SK-N-MC (cell line): ENCODE results near the gene KCNAB2.

Experiments used
- EZH2 ChIP-seq: fragments of 200-600 bp; sonication (generic); IDR thresholded peaks from one replicate; pipeline ENCODE4 v1.6.1; 2017; ENCODE audit warnings: antibody characterized with exemption
- FOXP2 ChIP-seq: optimal IDR thresholded peaks from 2 replicates; pipeline ENCODE3; 2011; ENCODE audit warnings: mild to moderate bottlenecking, moderate library complexity; ENCODE audit not compliant: insufficient read depth; ENCODE audit errors: extremely low read length, control extremely low read depth
- POLR2AphosphoS5 ChIP-seq: IDR thresholded peaks from 2 replicates; pipeline ENCODE4 v1.6.1; 2012; ENCODE audit warnings: mild to moderate bottlenecking, low read depth, low read length, borderline replicate concordance

DNA sequence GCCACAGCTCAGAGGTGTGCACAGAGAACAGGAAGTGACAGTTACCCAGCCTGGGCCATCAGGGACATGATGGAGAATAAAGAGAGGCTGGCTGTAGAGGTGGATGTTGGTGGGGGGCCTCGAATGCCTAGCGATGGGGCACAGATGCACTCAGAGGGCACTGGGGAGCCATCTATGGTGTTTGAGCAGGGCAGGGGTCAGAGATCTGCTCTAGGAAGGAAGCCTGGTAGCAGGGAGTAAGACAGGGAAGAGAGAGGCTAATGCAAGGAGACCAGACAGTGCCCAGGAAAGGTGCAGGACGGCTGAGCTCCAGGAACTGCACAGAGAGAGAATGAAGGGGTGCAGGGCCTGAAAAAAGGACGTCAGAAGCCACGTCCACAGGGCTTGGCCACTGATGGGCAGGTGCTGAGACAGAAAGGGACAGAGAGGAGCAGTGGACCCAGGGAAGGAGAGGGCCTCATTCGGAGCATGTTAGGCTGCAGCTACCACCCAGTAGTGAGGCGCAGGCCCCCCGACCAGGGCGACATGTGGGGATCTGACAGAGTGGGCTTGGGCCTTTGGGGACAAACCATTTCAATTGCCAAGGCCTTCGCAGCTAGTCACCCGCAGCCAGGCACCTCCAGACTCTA lies 1.1 kb upstream of the KCNAB2 start:
- TF ChIP-seq EZH2 (no peak), POLR2AphosphoS5 (no peak), FOXP2 (no peak)
